HepG2 (cell line): ENCODE results near the gene TMCO6. TPM values are rescaled to one million over a fixed set of nuclear protein-coding genes. Genes with fewer than 3 reads are reported as not detected.
A peak's percentile ranks its signal among the peaks of the same experiment; 100 is the strongest.

Experiments
- CBFB ChIP-seq: sonication (generic); formaldehyde crosslinking; IDR thresholded peaks from 2 replicates; pipeline ENCODE4 v1.4.0; 2020; ENCODE audit warnings: missing genetic modification reagents
- GZF1 ChIP-seq: sonication (generic); formaldehyde crosslinking; IDR thresholded peaks from 2 replicates; pipeline ENCODE4 v1.5.1; 2020; ENCODE audit warnings: mild to moderate bottlenecking, missing genetic modification reagents
- JUN ChIP-seq: sonication (generic); formaldehyde crosslinking; IDR thresholded peaks from 2 replicates; pipeline ENCODE4 v1.4.0; 2020; ENCODE audit warnings: mild to moderate bottlenecking, missing genetic modification reagents
- MEIS2 ChIP-seq: sonication (generic); formaldehyde crosslinking; IDR thresholded peaks from 2 replicates; pipeline ENCODE4 v1.9.0; 2021; ENCODE audit warnings: mild to moderate bottlenecking, missing genetic modification reagents
- MIER2 ChIP-seq: IDR thresholded peaks from 2 replicates; pipeline ENCODE4 v1.6.1; 2016; ENCODE audit warnings: missing biosample characterization, missing genetic modification reagents
- PAF1 ChIP-seq: IDR thresholded peaks from 2 replicates; pipeline ENCODE4 v1.6.1; 2016; ENCODE audit warnings: missing genetic modification reagents, missing compliant biosample characterization
- PHF5A ChIP-seq: IDR thresholded peaks from one replicate; pipeline ENCODE4 v1.6.1; 2018; ENCODE audit warnings: low read depth, missing genetic modification reagents; ENCODE audit not compliant: unreplicated experiment
- POLR2A ChIP-seq, 2 experiments: IDR thresholded peaks; 2 replicates each; pipeline ENCODE4 v1.6.1; 2011; ENCODE audit warnings: low read depth in 2 of 2, low read length in 2 of 2, mild to moderate bottlenecking in 1 of 2, moderate library complexity in 1 of 2; ENCODE audit not compliant: insufficient read depth in 1 of 2
- POLR2G ChIP-seq: fragments of 200-400 bp; formaldehyde crosslinking; IDR thresholded peaks from 2 replicates; pipeline ENCODE4 v1.6.1; 2018; ENCODE audit warnings: mild to moderate bottlenecking, low read depth, low read length, moderate library complexity
- PRPF4 ChIP-seq: fragments of 200-400 bp; formaldehyde crosslinking; IDR thresholded peaks from 2 replicates; pipeline ENCODE4 v1.6.1; 2016; ENCODE audit warnings: low read length, low read depth; ENCODE audit not compliant: poor library complexity, severe bottlenecking
- SMAD9 ChIP-seq: sonication (generic); formaldehyde crosslinking; IDR thresholded peaks from 2 replicates; pipeline ENCODE4 v1.5.1; 2020; ENCODE audit warnings: mild to moderate bottlenecking, missing genetic modification reagents
- SOX6 ChIP-seq, 2 experiments: fragments of 450-650 bp in 1 of 2; sonication (generic) in 1 of 2; formaldehyde crosslinking in 1 of 2; IDR thresholded peaks; 2 replicates each; pipeline versions ENCODE4 v1.4.0 to v1.6.1; 2017 to 2020; ENCODE audit warnings: antibody characterized with exemption in 1 of 2, mild to moderate bottlenecking in 1 of 2, missing genetic modification reagents in 1 of 2
- SP2 ChIP-seq: sonication (generic); formaldehyde crosslinking; IDR thresholded peaks from 2 replicates; pipeline ENCODE4 v1.5.1; 2020; ENCODE audit warnings: mild to moderate bottlenecking, missing genetic modification reagents
- SPEN ChIP-seq: sonication (generic); formaldehyde crosslinking; IDR thresholded peaks from 2 replicates; pipeline ENCODE4 v1.5.1; 2020; ENCODE audit warnings: low read depth, mild to moderate bottlenecking, missing genetic modification reagents
- THYN1 ChIP-seq: sonication (generic); formaldehyde crosslinking; IDR thresholded peaks from 2 replicates; pipeline ENCODE4 v1.8.1; 2023; ENCODE audit warnings: low read depth, mild to moderate bottlenecking, moderate library complexity, missing genetic modification reagents, borderline replicate concordance
- ZBTB25 ChIP-seq: IDR thresholded peaks from 2 replicates; pipeline ENCODE4 v1.6.1; 2018; ENCODE audit warnings: missing genetic modification reagents
- ZBTB7A ChIP-seq: sonication (generic); formaldehyde crosslinking; IDR thresholded peaks from 2 replicates; pipeline ENCODE4 v1.8.0; 2022; ENCODE audit warnings: mild to moderate bottlenecking, missing genetic modification reagents
- ZFP37 ChIP-seq: sonication (generic); formaldehyde crosslinking; IDR thresholded peaks from 2 replicates; pipeline ENCODE4 v1.4.0; 2020; ENCODE audit warnings: missing genetic modification reagents, borderline replicate concordance
- ZMAT5 ChIP-seq: sonication (generic); formaldehyde crosslinking; IDR thresholded peaks from 2 replicates; pipeline ENCODE4 v1.5.0; 2020; ENCODE audit warnings: mild to moderate bottlenecking, low read depth, missing genetic modification reagents, borderline replicate concordance
- ZNF160 ChIP-seq: sonication (generic); formaldehyde crosslinking; IDR thresholded peaks from 2 replicates; pipeline ENCODE4 v1.8.0; 2022; ENCODE audit warnings: mild to moderate bottlenecking, inconsistent platforms, missing genetic modification reagents
- ZNF20 ChIP-seq: sonication (generic); formaldehyde crosslinking; IDR thresholded peaks from 2 replicates; pipeline ENCODE4 v1.4.0; 2020; ENCODE audit warnings: mild to moderate bottlenecking, moderate library complexity, missing genetic modification reagents
- ZNF234 ChIP-seq: sonication (generic); formaldehyde crosslinking; conservative IDR thresholded peaks from 2 replicates; pipeline ENCODE4 v1.5.1; 2020; ENCODE audit warnings: mild to moderate bottlenecking, missing genetic modification reagents
- ZNF619 ChIP-seq: sonication (generic); formaldehyde crosslinking; IDR thresholded peaks from 2 replicates; pipeline ENCODE4 v1.4.0; 2020; ENCODE audit warnings: mild to moderate bottlenecking, missing genetic modification reagents
- ZNF724P ChIP-seq: sonication (generic); formaldehyde crosslinking; IDR thresholded peaks from 2 replicates; pipeline ENCODE4 v1.8.0; 2022; ENCODE audit warnings: missing genetic modification reagents, borderline replicate concordance
- ZNF766 ChIP-seq: sonication (generic); formaldehyde crosslinking; IDR thresholded peaks from 2 replicates; pipeline ENCODE4 v1.5.0; 2020; ENCODE audit warnings: missing genetic modification reagents, borderline replicate concordance
- ZNF841 ChIP-seq: sonication (generic); formaldehyde crosslinking; IDR thresholded peaks from 2 replicates; pipeline ENCODE4 v1.8.1; 2023; ENCODE audit warnings: missing genetic modification reagents, borderline replicate concordance
- polyA plus RNA-seq, 8 experiments: library from polyadenylated mRNA; depleted of rRNA in 3 of 8; stranded (reverse) in 7 of 8; unstranded in 1 of 8; fragments of >200 nt; fragmentation: Illumina TruSeq in 4 of 8; extraction: Trizol in 4 of 8; gene quantifications; 2 replicates each; pipeline versions ENCODE4 v1.2.1 to v1.2.3, GENCODE V29; 2011 to 2016; ENCODE audit warnings: low read depth in 4 of 8, missing spikeins in 1 of 8, mixed read lengths in 1 of 8; ENCODE audit not compliant: insufficient read depth in 1 of 8
- total RNA-seq, 5 experiments: library from RNA; depleted of rRNA; stranded (reverse); fragments of >200 nt; fragmentation: Illumina TruSeq; extraction: Trizol; gene quantifications; 2 replicates each; pipeline ENCODE4 v1.2.3, GENCODE V29; 2016; ENCODE audit warnings: low read depth in 1 of 5
- TF ChIP-seq, protein P1 (sequence below): sonication (generic); formaldehyde crosslinking; IDR thresholded peaks from 2 replicates; pipeline ENCODE4 v1.8.0; 2022; ENCODE audit warnings: missing genetic modification reagents, mild to moderate bottlenecking, moderate library complexity, borderline replicate concordance
- TF ChIP-seq, protein P2 (sequence below): sonication (generic); formaldehyde crosslinking; IDR thresholded peaks from 2 replicates; pipeline ENCODE4 v1.4.0; 2020; ENCODE audit warnings: missing genetic modification reagents

TMCO6 gene
- total and polyA plus RNA-seq, 2 of the 13 experiments (the other 11 are each of a cell fraction or from before 2014, with no cell fraction given), result 16.6 to 28.2 TPM

- TF ChIP-seq, protein P1, sequence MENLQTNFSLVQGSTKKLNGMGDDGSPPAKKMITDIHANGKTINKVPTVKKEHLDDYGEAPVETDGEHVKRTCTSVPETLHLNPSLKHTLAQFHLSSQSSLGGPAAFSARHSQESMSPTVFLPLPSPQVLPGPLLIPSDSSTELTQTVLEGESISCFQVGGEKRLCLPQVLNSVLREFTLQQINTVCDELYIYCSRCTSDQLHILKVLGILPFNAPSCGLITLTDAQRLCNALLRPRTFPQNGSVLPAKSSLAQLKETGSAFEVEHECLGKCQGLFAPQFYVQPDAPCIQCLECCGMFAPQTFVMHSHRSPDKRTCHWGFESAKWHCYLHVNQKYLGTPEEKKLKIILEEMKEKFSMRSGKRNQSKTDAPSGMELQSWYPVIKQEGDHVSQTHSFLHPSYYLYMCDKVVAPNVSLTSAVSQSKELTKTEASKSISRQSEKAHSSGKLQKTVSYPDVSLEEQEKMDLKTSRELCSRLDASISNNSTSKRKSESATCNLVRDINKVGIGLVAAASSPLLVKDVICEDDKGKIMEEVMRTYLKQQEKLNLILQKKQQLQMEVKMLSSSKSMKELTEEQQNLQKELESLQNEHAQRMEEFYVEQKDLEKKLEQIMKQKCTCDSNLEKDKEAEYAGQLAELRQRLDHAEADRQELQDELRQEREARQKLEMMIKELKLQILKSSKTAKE, result peak; percentile 52; the same call in 1 of the 2 replicates
- TF ChIP-seq SMAD9 (CRISPR knock-in tag) (no peak), SPEN (CRISPR knock-in tag) (no peak), ZNF724P (CRISPR knock-in tag) (no peak), POLR2G (no peak), MIER2 (CRISPR knock-in tag) (0 out of 2 replicates have a peak, but pooled peaks have one; percentile 31), PRPF4 (no peak), PHF5A (peak; percentile 45), PAF1 (CRISPR knock-in tag) (no peak), GZF1 (CRISPR knock-in tag) (no peak), SOX6 (IDR thresholded peaks at IDR 0.05) (no peak), SOX6 (CRISPR knock-in tag; IDR thresholded peaks at IDR 0.05) (peak; percentile 66; the same call in 1 of the 2 replicates), ZNF766 (CRISPR knock-in tag) (no peak), ZNF841 (CRISPR knock-in tag) (no peak), JUN (CRISPR knock-in tag) (no peak), ZNF20 (CRISPR knock-in tag) (no peak), ZNF234 (CRISPR knock-in tag) (no peak), CBFB (CRISPR knock-in tag) (no peak), ZNF619 (CRISPR knock-in tag) (no peak), ZBTB25 (peak; percentile 81), ZMAT5 (CRISPR knock-in tag) (no peak), ZFP37 (CRISPR knock-in tag) (no peak), SP2 (CRISPR knock-in tag) (no peak), ZNF160 (no peak), MEIS2 (CRISPR knock-in tag) (no peak), THYN1 (no peak), POLR2A (IDR thresholded peaks at IDR 0.05; ENCODE audit: insufficient read depth in 1 of 2, low read depth in 2 of 2, low read length in 2 of 2) (no peak), ZBTB7A (CRISPR knock-in tag) (no peak)
- TF ChIP-seq, protein P2, sequence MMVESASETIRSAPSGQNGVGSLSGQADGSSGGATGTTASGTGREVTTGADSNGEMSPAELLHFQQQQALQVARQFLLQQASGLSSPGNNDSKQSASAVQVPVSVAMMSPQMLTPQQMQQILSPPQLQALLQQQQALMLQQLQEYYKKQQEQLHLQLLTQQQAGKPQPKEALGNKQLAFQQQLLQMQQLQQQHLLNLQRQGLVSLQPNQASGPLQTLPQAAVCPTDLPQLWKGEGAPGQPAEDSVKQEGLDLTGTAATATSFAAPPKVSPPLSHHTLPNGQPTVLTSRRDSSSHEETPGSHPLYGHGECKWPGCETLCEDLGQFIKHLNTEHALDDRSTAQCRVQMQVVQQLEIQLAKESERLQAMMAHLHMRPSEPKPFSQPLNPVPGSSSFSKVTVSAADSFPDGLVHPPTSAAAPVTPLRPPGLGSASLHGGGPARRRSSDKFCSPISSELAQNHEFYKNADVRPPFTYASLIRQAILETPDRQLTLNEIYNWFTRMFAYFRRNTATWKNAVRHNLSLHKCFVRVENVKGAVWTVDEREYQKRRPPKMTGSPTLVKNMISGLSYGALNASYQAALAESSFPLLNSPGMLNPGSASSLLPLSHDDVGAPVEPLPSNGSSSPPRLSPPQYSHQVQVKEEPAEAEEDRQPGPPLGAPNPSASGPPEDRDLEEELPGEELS (CRISPR knock-in tag), result peak; percentile 77
Observed at GRCh38 chr5:140607031-140607430, 32.2 kb upstream of the TMCO6 start (continued).
